Neutrophil (primary cell): ENCODE data around the gene GRK3.
A peak's percentile ranks its signal among the peaks of the same experiment; 100 is the strongest.
"Not testable (repeated sequence)": the region's sequence is repeated elsewhere in the genome, so short reads cannot be mapped to it uniquely, and the experiment has no call there.

Experiments
- H3K27ac ChIP-seq: fragments of 200-600 bp; sonication (generic); 2 replicates; pipeline ENCODE4 v1.5.1; 2016; ENCODE audit warnings: mild to moderate bottlenecking, moderate library complexity
- H3K27me3 ChIP-seq: fragments of 200-600 bp; sonication (generic); 2 replicates; pipeline ENCODE4 v1.6.0; 2016; ENCODE audit warnings: mild to moderate bottlenecking
- H3K36me3 ChIP-seq: fragments of 200-600 bp; sonication (generic); 2 replicates; pipeline ENCODE4 v1.5.1; 2017
- H3K4me1 ChIP-seq, 2 experiments: fragments of 200-600 bp in 1 of 2; sonication (generic) in 1 of 2; 1 replicate in 1 of 2; 2 replicates in 1 of 2; pipeline versions ENCODE4 v1.5.1 to v1.6.1; 2013 to 2016; ENCODE audit warnings: low read depth in 1 of 2, low read length in 1 of 2, mild to moderate bottlenecking in 1 of 2, moderate library complexity in 1 of 2; ENCODE audit not compliant: control insufficient read depth in 1 of 2, insufficient read depth in 1 of 2
- H3K4me3 ChIP-seq, 2 experiments: fragments of 200-600 bp in 1 of 2; sonication (generic) in 1 of 2; 1 replicate in 1 of 2; 2 replicates in 1 of 2; pipeline ENCODE4 v1.5.1; 2013 to 2016; ENCODE audit warnings: low read depth in 1 of 2, low read length in 1 of 2, mild to moderate bottlenecking in 1 of 2, moderate library complexity in 1 of 2
- H3K9me3 ChIP-seq: fragments of 200-600 bp; sonication (generic); 2 replicates; pipeline ENCODE4 v1.5.1; 2016
- TF ChIP-seq, protein P1 (sequence below): fragments of 200-600 bp; sonication (generic); IDR thresholded peaks from 2 replicates; pipeline ENCODE4 v1.5.1; 2016; ENCODE audit warnings: antibody characterized with exemption

The GRK3 gene

DNA sequence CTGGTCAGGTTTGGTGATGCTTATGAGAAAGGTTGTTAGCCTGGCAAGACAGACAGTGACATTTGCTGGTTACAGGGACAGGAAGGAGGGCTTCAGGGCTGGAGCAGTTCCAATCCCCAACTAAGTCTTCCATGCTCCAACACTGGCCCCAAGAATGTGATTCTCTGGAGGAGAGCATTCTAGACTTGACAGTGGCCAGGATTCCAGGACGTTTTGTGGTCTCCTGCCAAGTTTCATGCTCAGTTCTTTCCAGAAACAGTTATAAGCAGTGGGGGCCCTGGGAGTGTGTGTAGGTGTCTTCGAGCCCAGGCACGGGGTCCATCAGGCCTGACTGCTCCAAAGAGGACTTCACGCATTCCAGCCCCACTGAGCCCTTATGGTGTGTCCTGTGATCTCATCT, 8.9 kb upstream of the GRK3 start:
- no peak overlapping the region for H3K27ac ChIP-seq
- TF ChIP-seq, protein P1, sequence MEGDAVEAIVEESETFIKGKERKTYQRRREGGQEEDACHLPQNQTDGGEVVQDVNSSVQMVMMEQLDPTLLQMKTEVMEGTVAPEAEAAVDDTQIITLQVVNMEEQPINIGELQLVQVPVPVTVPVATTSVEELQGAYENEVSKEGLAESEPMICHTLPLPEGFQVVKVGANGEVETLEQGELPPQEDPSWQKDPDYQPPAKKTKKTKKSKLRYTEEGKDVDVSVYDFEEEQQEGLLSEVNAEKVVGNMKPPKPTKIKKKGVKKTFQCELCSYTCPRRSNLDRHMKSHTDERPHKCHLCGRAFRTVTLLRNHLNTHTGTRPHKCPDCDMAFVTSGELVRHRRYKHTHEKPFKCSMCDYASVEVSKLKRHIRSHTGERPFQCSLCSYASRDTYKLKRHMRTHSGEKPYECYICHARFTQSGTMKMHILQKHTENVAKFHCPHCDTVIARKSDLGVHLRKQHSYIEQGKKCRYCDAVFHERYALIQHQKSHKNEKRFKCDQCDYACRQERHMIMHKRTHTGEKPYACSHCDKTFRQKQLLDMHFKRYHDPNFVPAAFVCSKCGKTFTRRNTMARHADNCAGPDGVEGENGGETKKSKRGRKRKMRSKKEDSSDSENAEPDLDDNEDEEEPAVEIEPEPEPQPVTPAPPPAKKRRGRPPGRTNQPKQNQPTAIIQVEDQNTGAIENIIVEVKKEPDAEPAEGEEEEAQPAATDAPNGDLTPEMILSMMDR = no peak
- no peaks in the 10 kb centered on the region for H3K4me1 ChIP-seq
- no peaks in the 10 kb centered on the region for H3K36me3 ChIP-seq
- no peak overlapping the region for H3K4me3 ChIP-seq
- H3K27me3 ChIP-seq = no peaks in the 10 kb centered on the region
- H3K9me3 ChIP-seq = no peaks in the 10 kb centered on the region

DNA sequence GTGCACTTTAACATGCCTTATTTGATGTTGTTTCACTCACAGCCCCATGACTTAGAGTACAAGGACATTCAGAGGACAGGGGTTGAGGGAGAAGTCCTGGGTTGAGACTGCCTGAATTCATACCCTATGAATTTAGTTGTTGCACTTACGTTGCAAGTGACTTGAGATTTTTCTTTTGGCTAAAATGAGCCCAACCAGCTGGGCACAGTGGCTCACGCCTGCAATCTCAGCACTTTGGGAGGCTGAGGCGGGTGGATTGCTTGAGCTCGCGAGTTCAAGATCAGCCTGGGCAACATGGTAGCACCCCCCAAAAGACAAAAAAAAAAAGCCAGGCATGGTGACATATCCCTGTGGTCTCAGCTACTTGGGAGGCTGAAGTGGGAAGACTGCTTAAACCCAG, 7.3 kb upstream of the GRK3 start:
- Histone ChIP-seq H3K36me3 (no peaks in the 10 kb centered on the region), H3K27me3 (no peaks in the 10 kb centered on the region), H3K4me3 (no peak overlapping the region), H3K9me3 (no peaks in the 10 kb centered on the region), H3K4me1 (no peaks in the 10 kb centered on the region), H3K27ac (no peak overlapping the region)
- TF ChIP-seq, protein P1 = no peak

DNA sequence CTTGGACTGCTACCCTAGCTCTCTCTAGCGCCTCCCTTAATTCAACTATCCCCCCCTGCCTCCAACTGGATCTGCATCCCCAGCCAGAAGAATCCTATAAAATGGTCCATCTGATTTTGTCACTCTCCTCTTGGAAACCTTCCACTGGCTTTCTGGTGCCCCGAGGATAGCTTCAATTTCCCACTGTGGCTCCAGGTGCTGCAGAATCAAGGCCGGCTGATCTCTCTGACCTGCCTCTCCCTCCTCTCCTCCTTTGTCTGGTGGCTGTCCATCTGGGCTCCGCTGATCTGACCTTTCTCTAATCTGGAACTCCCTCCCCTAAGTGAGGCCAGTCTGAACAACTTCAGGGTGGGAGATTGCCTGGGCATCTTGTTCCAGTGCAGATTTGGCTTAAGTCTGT, 6.1 kb upstream of the GRK3 start:
- Histone ChIP-seq H3K4me1 (peaks cover 3% of the 10 kb centered on the region in 2 experiments), H3K27ac (no peak overlapping the region), H3K36me3 (no peaks in the 10 kb centered on the region), H3K27me3 (peaks cover 3% of the 10 kb centered on the region), H3K9me3 (no peaks in the 10 kb centered on the region), H3K4me3 (no peak overlapping the region)
- TF ChIP-seq, protein P1 = no peak

DNA sequence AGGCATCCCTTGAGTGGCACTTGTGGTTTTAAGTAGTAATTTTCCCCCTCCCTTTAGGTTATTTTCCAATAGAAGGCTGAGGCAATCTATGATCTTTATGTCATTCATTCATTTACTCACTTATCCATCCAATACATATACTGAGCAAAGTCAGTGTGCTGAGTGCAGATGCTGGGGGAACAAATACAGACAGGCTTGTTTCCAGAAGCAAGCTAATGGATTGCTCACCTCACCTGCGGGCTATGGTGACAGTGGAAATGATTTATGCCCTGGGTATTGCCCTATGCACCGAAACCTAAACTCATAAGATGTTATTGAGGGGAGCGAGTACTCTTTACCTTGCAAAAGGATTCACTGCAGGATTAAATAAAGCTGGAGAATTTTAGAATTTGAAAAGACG, 4.6 kb upstream of the GRK3 start:
- not testable (repeated sequence) for H3K9me3 ChIP-seq, H3K27ac ChIP-seq, H3K4me3 ChIP-seq, H3K36me3 ChIP-seq
- peaks cover 14 to 15% of the 10 kb centered on the region in 2 experiments for H3K4me1 ChIP-seq
- peaks cover 14% of the 10 kb centered on the region for H3K27me3 ChIP-seq

DNA sequence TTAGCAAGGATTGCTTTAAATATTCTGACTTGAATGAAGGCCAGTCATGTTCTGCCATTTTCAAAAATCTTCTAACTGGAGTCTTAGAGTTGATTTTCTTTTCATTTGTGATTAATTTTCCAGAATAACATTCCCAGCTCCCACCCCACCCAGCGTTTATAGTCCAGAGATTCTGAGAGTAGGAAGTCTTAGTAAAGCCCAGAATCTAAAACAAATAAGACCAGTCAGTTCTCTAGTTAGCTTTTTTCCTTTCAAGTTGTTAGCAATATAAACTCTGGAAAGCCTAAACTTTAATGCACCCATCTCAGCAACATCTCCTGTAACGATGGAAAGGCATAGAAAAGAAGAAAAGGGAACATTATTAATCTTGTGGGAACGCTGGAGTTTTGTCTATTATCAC, 3.3 kb upstream of the GRK3 start:
- H3K4me3 ChIP-seq, H3K36me3 ChIP-seq, H3K27ac ChIP-seq, H3K9me3 ChIP-seq: not testable (repeated sequence)
- H3K27me3 ChIP-seq = peaks cover 24% of the 10 kb centered on the region
- peaks cover 27 to 28% of the 10 kb centered on the region in 2 experiments for H3K4me1 ChIP-seq

DNA sequence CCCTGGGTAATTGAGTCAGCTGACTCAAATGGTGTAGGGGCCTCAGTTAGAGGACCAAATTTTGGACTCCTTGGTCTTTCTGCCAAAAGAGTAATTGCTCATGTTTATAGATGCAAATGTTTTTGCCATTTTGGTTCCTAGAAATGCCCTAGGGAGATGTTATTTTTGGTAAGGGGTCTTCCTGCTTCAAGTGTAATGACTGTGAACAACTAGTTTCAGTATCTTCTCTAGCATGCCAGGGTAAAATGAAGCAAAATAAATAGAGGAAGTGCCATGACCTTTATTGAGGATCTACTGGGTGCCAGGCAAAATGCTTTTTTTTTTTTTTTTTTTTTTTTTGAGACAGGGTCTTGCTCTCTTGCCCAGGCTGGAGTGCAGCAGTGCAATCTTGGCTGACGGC, 2.5 kb upstream of the GRK3 start:
- H3K36me3 ChIP-seq, H3K27ac ChIP-seq, H3K9me3 ChIP-seq, H3K4me3 ChIP-seq: not testable (repeated sequence)
- peaks cover 24% of the 10 kb centered on the region for H3K27me3 ChIP-seq
- H3K4me1 ChIP-seq = peaks cover 32 to 35% of the 10 kb centered on the region in 2 experiments

DNA sequence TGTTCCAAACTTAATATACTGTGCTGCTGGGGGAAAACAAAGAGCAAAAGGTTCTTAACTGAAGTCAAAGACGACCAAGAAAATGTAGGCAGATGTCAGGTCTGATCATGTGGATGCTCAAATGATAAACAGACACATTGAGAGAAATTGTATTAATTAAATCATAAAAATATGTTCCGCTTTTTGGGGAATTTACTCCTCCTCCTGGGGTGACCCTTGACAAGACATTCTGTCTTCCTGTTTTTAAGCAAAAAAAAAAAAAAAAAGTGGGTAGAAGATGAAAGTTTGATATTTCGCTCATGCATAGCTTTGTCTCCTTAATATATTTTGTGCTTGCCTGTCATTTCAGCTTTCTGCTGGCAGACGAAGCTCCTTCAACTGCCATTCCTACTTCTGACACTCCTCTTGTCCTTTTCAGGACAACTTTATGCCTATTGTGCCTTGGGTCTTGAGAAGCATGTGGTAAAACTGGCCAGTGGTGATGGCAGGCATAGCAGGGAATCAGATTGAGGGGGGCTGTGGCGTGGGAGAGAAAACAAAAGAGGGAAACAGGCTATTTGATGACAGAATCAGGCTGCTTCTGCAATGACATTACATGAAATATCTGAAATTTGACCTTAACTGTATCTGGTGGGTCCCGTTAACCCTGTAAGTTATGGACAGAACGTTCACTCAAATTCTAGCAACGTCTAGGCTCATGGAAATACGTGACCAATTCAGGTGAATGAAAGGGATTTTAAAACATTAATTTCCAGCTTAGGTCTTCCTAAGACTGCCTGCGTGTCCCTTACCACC, 1.3 kb upstream of the GRK3 start:
- not testable (repeated sequence) for H3K36me3 ChIP-seq, H3K9me3 ChIP-seq
- H3K27me3 ChIP-seq = peaks cover 24% of the 10 kb centered on the region
- peak overlapping the region; percentile 63 to 66 for H3K4me3 ChIP-seq
- peaks cover 40 to 41% of the 10 kb centered on the region in 2 experiments for H3K4me1 ChIP-seq
- peak overlapping the region; percentile 74 for H3K27ac ChIP-seq
